ENCODE results near the gene COL9A3.

The COL9A3 gene

GRCh38 chr20:62780696-62781095 lies 36.2 kb upstream of the COL9A3 start:
- TF ChIP-seq, protein P1, sequence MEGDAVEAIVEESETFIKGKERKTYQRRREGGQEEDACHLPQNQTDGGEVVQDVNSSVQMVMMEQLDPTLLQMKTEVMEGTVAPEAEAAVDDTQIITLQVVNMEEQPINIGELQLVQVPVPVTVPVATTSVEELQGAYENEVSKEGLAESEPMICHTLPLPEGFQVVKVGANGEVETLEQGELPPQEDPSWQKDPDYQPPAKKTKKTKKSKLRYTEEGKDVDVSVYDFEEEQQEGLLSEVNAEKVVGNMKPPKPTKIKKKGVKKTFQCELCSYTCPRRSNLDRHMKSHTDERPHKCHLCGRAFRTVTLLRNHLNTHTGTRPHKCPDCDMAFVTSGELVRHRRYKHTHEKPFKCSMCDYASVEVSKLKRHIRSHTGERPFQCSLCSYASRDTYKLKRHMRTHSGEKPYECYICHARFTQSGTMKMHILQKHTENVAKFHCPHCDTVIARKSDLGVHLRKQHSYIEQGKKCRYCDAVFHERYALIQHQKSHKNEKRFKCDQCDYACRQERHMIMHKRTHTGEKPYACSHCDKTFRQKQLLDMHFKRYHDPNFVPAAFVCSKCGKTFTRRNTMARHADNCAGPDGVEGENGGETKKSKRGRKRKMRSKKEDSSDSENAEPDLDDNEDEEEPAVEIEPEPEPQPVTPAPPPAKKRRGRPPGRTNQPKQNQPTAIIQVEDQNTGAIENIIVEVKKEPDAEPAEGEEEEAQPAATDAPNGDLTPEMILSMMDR (IDR thresholded peaks at IDR 0.05): no peak

DNA sequence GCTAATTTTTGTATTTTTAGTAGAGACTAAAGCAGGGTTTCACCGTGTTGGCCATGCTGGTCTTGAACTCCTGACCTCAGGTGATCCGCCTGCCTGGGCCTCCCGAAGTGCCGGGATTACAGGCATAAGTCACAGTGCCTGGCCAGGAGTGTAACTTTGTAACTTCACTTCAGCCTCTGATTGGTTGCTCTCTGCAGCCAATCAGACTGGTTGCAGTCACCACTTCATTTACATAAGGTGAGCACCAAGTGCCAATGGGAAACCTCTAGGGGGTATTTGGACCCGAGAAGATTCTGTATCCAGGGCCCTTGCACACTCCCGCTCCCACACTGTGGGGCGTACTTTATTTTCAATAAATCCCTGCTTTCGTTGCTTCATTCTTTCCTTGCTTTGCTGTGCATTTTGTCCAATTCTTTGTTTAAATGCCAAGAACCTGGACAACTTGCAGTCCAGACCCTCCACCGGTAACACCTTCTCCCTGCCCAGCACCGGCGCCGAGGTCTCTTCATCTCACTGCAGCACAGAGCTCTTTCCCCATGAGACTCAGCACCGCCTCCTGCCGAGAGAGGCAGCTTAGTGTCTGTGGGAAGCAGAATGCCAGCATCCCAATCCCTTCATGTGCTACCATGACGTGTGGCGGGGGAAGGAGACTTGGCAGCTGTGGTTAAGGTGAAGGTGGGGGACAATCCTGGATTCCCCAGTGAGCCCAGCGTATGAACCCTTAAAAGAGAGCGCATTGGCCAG lies 34.5 kb upstream of the COL9A3 start:
- TF ChIP-seq, protein P1 (IDR thresholded peaks at IDR 0.05): no peak

DNA sequence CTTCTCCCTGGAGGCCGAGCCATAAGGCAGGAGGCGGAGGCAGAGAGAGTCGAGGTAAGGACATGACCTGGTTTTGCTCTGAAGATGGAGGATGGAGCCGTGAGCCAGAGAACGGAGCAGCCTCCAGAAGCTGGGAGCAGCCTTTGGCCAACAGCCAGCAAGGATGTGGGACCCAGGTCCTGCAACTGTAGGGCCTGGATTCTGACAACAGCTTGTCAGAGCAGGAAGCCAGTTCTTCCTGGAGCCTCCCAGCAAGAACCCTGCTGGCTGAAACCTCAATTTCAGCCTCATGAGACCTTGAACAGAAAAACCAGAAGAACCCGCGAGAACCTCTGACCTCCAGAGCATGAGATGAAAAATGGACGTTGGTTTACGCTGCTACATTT lies 34.0 kb upstream of the COL9A3 start:
- TF ChIP-seq, protein P1 (IDR thresholded peaks at IDR 0.05): no peak

- TF ChIP-seq, protein P1 (IDR thresholded peaks at IDR 0.05): no peak
Measured at GRCh38 chr20:62784497-62784896, 32.4 kb upstream of the COL9A3 start.

- TF ChIP-seq, protein P1 (IDR thresholded peaks at IDR 0.05): no peak
Measured at GRCh38 chr20:62785393-62785792, 31.5 kb upstream of the COL9A3 start.

GRCh38 chr20:62786157-62786556 lies 30.7 kb upstream of the COL9A3 start:
- TF ChIP-seq, protein P1 (IDR thresholded peaks at IDR 0.05): no peak

- TF ChIP-seq, protein P1 (IDR thresholded peaks at IDR 0.05): no peak
Measured at GRCh38 chr20:62787321-62787720, 29.5 kb upstream of the COL9A3 start.

DNA sequence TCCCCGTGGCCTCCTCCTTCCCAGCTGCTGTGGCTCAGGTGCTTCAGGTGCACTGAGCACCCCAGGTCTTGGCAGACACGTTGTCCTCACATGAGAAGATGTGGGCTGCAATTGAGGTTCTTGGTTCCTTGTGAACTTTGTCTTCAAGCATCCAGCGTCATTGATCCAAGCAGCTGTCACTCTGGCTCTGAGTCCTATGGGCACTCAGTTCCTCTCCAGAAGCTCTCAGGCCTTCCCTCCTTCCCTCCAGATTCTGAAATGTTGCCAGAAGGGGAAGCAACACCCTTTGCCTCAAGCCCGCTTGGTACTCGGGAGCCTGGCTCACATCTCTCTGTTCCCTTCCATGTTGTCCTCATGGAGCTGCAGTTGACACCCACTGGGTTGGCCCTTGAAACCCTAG lies 29.0 kb upstream of the COL9A3 start:
- TF ChIP-seq, protein P1 (IDR thresholded peaks at IDR 0.05): no peak
